Stomach (tissue), 4 donors: ENCODE measurements around the gene GADL1.

ENCODE experiments used
- POLR2A ChIP-seq, 4 donors: fragments of 450-650 bp; IDR thresholded peaks; one replicate each; pipeline ENCODE4 v1.6.1; 2016; ENCODE audit warnings: antibody characterized with exemption in 4 of 4, control low read depth in 2 of 4, mild to moderate bottlenecking in 1 of 4, moderate library complexity in 1 of 4
- TF ChIP-seq, protein P1 (sequence below), 7 experiments: fragments of 450-650 bp in 4 of 7; fragments of 200-600 bp in 3 of 7; sonication (generic) in 3 of 7; IDR thresholded peaks; one replicate each; pipeline ENCODE4 v1.5.1; 2016 to 2019; ENCODE audit warnings: antibody characterized with exemption in 7 of 7, control low read depth in 2 of 7, mild to moderate bottlenecking in 1 of 7

DNA sequence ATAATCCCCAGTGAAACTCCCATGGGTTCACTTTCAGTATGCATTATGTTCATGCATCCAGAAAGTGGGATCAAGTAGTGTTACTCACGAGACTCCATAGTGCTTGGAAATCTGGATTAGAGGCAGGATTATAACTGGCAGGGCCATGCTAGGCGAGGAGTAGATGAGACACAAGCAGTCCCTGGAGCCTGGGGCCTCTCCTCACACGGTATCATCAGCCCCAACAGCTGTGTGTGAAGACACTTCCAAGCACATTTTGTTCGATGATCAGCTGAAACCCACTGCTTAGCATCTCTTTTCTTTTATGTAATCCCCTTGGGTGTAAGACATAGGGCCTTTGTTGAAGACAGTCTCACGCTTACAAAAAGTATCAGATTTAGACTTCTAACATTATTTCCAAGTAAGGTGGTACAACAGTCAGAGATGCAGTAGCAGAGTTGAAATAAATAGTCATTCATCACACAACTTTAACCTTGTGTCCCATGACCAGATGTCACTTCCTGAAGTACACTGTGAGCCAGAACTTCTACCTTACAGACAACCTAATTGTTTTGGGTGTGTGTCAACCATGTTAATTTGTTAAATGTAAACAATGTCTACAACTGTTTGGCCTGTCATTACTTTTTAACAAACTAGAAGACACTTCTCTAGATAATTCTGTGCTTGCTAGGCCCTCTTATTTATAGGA is 116.9 kb downstream of the GADL1 start:
- TF ChIP-seq, protein P1, sequence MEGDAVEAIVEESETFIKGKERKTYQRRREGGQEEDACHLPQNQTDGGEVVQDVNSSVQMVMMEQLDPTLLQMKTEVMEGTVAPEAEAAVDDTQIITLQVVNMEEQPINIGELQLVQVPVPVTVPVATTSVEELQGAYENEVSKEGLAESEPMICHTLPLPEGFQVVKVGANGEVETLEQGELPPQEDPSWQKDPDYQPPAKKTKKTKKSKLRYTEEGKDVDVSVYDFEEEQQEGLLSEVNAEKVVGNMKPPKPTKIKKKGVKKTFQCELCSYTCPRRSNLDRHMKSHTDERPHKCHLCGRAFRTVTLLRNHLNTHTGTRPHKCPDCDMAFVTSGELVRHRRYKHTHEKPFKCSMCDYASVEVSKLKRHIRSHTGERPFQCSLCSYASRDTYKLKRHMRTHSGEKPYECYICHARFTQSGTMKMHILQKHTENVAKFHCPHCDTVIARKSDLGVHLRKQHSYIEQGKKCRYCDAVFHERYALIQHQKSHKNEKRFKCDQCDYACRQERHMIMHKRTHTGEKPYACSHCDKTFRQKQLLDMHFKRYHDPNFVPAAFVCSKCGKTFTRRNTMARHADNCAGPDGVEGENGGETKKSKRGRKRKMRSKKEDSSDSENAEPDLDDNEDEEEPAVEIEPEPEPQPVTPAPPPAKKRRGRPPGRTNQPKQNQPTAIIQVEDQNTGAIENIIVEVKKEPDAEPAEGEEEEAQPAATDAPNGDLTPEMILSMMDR (IDR thresholded peaks at IDR 0.05): no peak
- TF ChIP-seq POLR2A (IDR thresholded peaks at IDR 0.05): no peak
